Fibroblast of lung (primary cell): Measurements from ENCODE around the gene GALNT11. TPM values are rescaled to one million over a fixed set of nuclear protein-coding genes. Genes with fewer than 3 reads are reported as not detected.

Experiments used
- DNase-seq, 2 donors: peaks; one replicate each; pipeline versions ENCODE4 v3.0.0 to v3.0.0-alpha.2; 2010; ENCODE audit warnings: low read depth in 2 of 2
- H2AFZ ChIP-seq: 2 replicates; pipeline ENCODE4 v1.5.1; 2012; ENCODE audit warnings: low read length, control low read depth, inconsistent platforms
- H3K27ac ChIP-seq: 2 replicates; pipeline ENCODE4 v1.5.1; 2011; ENCODE audit warnings: low read length, control low read depth; ENCODE audit not compliant: insufficient read depth
- H3K27me3 ChIP-seq: 2 replicates; pipeline ENCODE4 v1.5.1; 2011; ENCODE audit warnings: mild to moderate bottlenecking, low read length; ENCODE audit not compliant: control insufficient read depth, insufficient read depth
- H3K36me3 ChIP-seq: 2 replicates; pipeline ENCODE4 v1.5.1; 2011; ENCODE audit warnings: low read length; ENCODE audit not compliant: control insufficient read depth, insufficient read depth
- H3K4me1 ChIP-seq: 2 replicates; pipeline ENCODE4 v1.5.1; 2011; ENCODE audit warnings: low read length; ENCODE audit not compliant: control insufficient read depth, insufficient read depth; ENCODE audit errors: extremely low read depth
- H3K4me2 ChIP-seq: 2 replicates; pipeline ENCODE4 v1.5.1; 2011; ENCODE audit warnings: low read length, control low read depth; ENCODE audit not compliant: insufficient read depth; ENCODE audit errors: extremely low read depth
- H3K4me3 ChIP-seq, 4 experiments: fragments of 200-600 bp in 1 of 4; sonication (generic) in 1 of 4; replicated peaks in 1 of 4; 2 replicates each; pipeline ENCODE4 v1.5.1; 2011 to 2016; ENCODE audit warnings: low read length in 4 of 4, low read depth in 3 of 4, mild to moderate bottlenecking in 3 of 4, control low read depth in 2 of 4, inconsistent platforms in 1 of 4, mixed read lengths in 1 of 4; ENCODE audit not compliant: insufficient read depth in 1 of 4; ENCODE audit errors: control extremely low read depth in 1 of 4
- H3K79me2 ChIP-seq: 2 replicates; pipeline ENCODE4 v1.5.1; 2012; ENCODE audit warnings: mild to moderate bottlenecking, low read length, inconsistent platforms; ENCODE audit not compliant: control insufficient read depth, insufficient read depth
- H3K9ac ChIP-seq: 2 replicates; pipeline ENCODE4 v1.5.1; 2011; ENCODE audit warnings: mild to moderate bottlenecking, low read length, control low read depth; ENCODE audit not compliant: insufficient read depth
- H3K9me3 ChIP-seq: 2 replicates; pipeline ENCODE4 v1.5.1; 2012; ENCODE audit warnings: low read depth, low read length; ENCODE audit not compliant: control insufficient read depth, insufficient read depth
- H4K20me1 ChIP-seq: 2 replicates; pipeline ENCODE4 v1.5.1; 2011; ENCODE audit warnings: low read length; ENCODE audit not compliant: control insufficient read depth, insufficient read depth; ENCODE audit errors: extremely low read depth
- EZH2 ChIP-seq: IDR thresholded peaks from 2 replicates; pipeline ENCODE4 v1.5.1; 2012; ENCODE audit warnings: low read length, control low read depth, mild to moderate bottlenecking; ENCODE audit errors: missing control alignments
- polyA plus RNA-seq, 2 donors: library from polyadenylated mRNA; depleted of rRNA in 1 of 2; stranded (reverse) in 1 of 2; unstranded in 1 of 2; fragments of >200 nt; gene quantifications; 2 replicates each; pipeline ENCODE4 v1.2.1, GENCODE V29; 2011 to 2012; ENCODE audit warnings: missing spikeins in 1 of 2
- total RNA-seq: library from RNA; depleted of rRNA; stranded (reverse); fragments of >200 nt; gene quantifications from 2 replicates; pipeline ENCODE4 v1.2.1, GENCODE V29; 2014
- TF ChIP-seq, protein P1 (sequence below), 2 donors: IDR thresholded peaks in 1 of 2; conservative IDR thresholded peaks in 1 of 2; 1 replicate in 1 of 2; 2 replicates in 1 of 2; pipeline ENCODE4 v1.5.1; 2011 to 2012; ENCODE audit warnings: low read length in 2 of 2, control low read depth in 1 of 2, inconsistent platforms in 1 of 2, low read depth in 1 of 2, mild to moderate bottlenecking in 1 of 2

The GALNT11 gene
- total and polyA plus RNA-seq, 2 donors (not counting 1 experiment from before 2014, with no cell fraction given), result 43.8 to 56.3 TPM

DNA sequence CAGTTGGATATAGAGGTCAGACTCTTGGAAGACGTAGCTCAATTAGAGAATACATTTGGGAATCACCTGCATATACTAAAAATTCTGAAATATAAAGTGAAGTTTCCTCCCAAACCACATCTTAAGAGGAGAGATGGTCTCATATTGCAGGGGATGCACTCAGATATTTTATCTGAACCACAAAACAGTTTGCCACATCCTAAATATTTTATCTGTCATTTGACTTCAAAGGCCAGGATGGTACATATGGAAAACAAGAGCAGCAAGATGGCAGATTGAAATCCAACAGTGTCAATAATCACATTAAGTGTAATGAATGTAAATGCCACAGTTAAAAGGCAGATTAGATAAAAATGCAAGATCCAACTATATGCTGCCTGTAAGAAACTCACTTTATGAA lies 97.1 kb downstream of the GALNT11 start:
- H3K9me3 ChIP-seq, result no peaks in the 10 kb centered on the region
- H3K4me3 ChIP-seq, result no peak overlapping the region
- no peak overlapping the region for H3K4me2 ChIP-seq
- no peaks in the 10 kb centered on the region for H3K79me2 ChIP-seq
- H3K27me3 ChIP-seq, result no peaks in the 10 kb centered on the region
- H3K9ac ChIP-seq, result no peak overlapping the region
- H3K36me3 ChIP-seq, result peaks cover 19% of the 10 kb centered on the region
- no peaks in the 10 kb centered on the region for H4K20me1 ChIP-seq
- no peak for DNase-seq
- H3K27ac ChIP-seq, result no peak overlapping the region
- H2AFZ ChIP-seq, result no peak overlapping the region
- H3K4me1 ChIP-seq, result no peaks in the 10 kb centered on the region
- TF ChIP-seq EZH2, result no peak
- TF ChIP-seq, protein P1, sequence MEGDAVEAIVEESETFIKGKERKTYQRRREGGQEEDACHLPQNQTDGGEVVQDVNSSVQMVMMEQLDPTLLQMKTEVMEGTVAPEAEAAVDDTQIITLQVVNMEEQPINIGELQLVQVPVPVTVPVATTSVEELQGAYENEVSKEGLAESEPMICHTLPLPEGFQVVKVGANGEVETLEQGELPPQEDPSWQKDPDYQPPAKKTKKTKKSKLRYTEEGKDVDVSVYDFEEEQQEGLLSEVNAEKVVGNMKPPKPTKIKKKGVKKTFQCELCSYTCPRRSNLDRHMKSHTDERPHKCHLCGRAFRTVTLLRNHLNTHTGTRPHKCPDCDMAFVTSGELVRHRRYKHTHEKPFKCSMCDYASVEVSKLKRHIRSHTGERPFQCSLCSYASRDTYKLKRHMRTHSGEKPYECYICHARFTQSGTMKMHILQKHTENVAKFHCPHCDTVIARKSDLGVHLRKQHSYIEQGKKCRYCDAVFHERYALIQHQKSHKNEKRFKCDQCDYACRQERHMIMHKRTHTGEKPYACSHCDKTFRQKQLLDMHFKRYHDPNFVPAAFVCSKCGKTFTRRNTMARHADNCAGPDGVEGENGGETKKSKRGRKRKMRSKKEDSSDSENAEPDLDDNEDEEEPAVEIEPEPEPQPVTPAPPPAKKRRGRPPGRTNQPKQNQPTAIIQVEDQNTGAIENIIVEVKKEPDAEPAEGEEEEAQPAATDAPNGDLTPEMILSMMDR (conservative IDR thresholded peaks at IDR 0.05 in 1 of 2, IDR thresholded peaks at IDR 0.05 in 1 of 2; ENCODE audit: low read depth in 1 of 2, low read length in 2 of 2), result no peak

- Histone ChIP-seq H3K4me2 (no peak overlapping the region), H3K9me3 (no peaks in the 10 kb centered on the region), H3K27me3 (no peaks in the 10 kb centered on the region), H2AFZ (no peak overlapping the region), H3K36me3 (peaks cover 19% of the 10 kb centered on the region), H3K9ac (no peak overlapping the region), H3K4me1 (no peaks in the 10 kb centered on the region), H3K27ac (no peak overlapping the region), H3K79me2 (no peaks in the 10 kb centered on the region), H3K4me3 (no peak overlapping the region), H4K20me1 (no peaks in the 10 kb centered on the region)
- DNase-seq, result no peak
- TF ChIP-seq, protein P1 (conservative IDR thresholded peaks at IDR 0.05 in 1 of 2, IDR thresholded peaks at IDR 0.05 in 1 of 2; ENCODE audit: low read depth in 1 of 2, low read length in 2 of 2), result no peak
- no peak for TF ChIP-seq EZH2
These were observed 101.3 kb downstream of the GALNT11 start for GRCh38 chr7:152126741-152127140.

GRCh38 chr7:152127229-152127628 lies 101.8 kb downstream of the GALNT11 start:
- no peak overlapping the region for H3K4me2 ChIP-seq
- no peaks in the 10 kb centered on the region for H3K4me1 ChIP-seq
- no peak overlapping the region for H2AFZ ChIP-seq
- no peaks in the 10 kb centered on the region for H3K27me3 ChIP-seq
- H4K20me1 ChIP-seq, result no peaks in the 10 kb centered on the region
- TF ChIP-seq, protein P1 (conservative IDR thresholded peaks at IDR 0.05 in 1 of 2, IDR thresholded peaks at IDR 0.05 in 1 of 2; ENCODE audit: low read depth in 1 of 2, low read length in 2 of 2), result no peak
- TF ChIP-seq EZH2, result no peak
- DNase-seq, result no peak
- H3K79me2 ChIP-seq, result no peaks in the 10 kb centered on the region
- H3K36me3 ChIP-seq, result peaks cover 19% of the 10 kb centered on the region
- no peaks in the 10 kb centered on the region for H3K9me3 ChIP-seq
- H3K27ac ChIP-seq, result no peak overlapping the region
- no peak overlapping the region for H3K9ac ChIP-seq
- H3K4me3 ChIP-seq, result no peak overlapping the region
